H1 (cell line): ENCODE data around the gene LAPTM4A.

Experiments
- CTCF ChIP-seq, 3 experiments: IDR thresholded peaks; 1 replicate in 2 of 3; 2 replicates in 1 of 3; pipeline versions ENCODE4 v1.5.1 to v1.6.1; 2011; ENCODE audit warnings: low read length in 3 of 3, mild to moderate bottlenecking in 3 of 3, inconsistent platforms in 2 of 3, low read depth in 1 of 3, moderate library complexity in 1 of 3; ENCODE audit not compliant: insufficient read depth in 1 of 3; ENCODE audit errors: control extremely low read depth in 1 of 3
- FOSL1 ChIP-seq: IDR thresholded peaks from 2 replicates; pipeline ENCODE4 v1.6.1; 2011; ENCODE audit warnings: mild to moderate bottlenecking, low read depth, low read length, moderate library complexity; ENCODE audit not compliant: insufficient read depth
- POLR2A ChIP-seq, 2 experiments: IDR thresholded peaks; 1 replicate in 1 of 2; 2 replicates in 1 of 2; pipeline ENCODE4 v1.6.1; 2011; ENCODE audit warnings: low read depth in 2 of 2, low read length in 2 of 2, mild to moderate bottlenecking in 2 of 2; ENCODE audit errors: control extremely low read depth in 1 of 2

- TF ChIP-seq POLR2A (IDR thresholded peaks at IDR 0.05; ENCODE audit: control extremely low read depth in 1 of 2, low read depth in 2 of 2, low read length in 2 of 2) (no peak), CTCF (IDR thresholded peaks at IDR 0.05; ENCODE audit: control extremely low read depth in 1 of 3, insufficient read depth in 1 of 3, low read depth in 1 of 3, low read length in 3 of 3) (no peak), FOSL1 (no peak)
Observed at GRCh38 chr2:20094955-20095354, 43.5 kb upstream of the LAPTM4A start.
